ENCODE data around the gene AFF3.

Gene AFF3

DNA sequence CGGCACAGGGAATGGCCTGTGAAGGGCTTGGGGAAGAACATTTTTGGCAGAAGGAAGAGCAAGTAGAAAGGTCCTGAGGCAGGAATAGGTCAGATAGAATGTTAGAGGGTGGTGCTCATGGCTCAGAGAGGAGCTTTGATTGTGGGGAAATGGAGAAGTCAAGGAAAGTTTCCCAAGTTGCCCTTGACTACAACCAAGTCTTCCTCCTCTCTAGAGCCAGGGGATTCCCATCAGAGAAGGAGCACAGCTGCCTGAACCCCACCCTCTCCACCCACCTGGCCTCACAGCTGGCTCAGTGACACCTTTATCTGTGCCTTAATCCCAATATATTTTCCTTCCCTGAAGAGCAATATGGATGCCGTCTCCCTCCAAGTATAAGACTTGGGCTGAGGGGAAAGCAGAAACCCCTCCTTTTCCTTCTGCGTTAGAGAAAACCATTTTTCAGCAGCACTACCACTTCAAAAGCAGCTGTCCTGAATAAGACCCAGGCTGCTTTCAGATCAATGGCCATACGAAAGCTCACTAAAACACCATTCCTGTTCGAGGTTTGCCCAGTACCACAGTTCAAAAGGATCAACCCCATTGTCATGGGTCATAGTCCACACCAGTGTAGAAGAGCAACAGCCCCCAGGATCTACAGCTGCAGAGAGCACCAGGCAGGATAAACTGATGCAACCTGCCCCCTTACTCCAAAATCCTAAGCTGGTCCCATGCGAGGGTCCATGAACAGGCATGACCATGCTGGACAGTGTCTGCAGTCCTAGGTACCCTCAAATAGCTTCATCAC is 199.6 kb downstream of the AFF3 start:
- DNase-seq (ENCODE audit: low read depth): no peak
- H3K4me3 ChIP-seq (ENCODE audit: low read depth, low read length): no peak overlapping the region
- TF ChIP-seq, protein P1, sequence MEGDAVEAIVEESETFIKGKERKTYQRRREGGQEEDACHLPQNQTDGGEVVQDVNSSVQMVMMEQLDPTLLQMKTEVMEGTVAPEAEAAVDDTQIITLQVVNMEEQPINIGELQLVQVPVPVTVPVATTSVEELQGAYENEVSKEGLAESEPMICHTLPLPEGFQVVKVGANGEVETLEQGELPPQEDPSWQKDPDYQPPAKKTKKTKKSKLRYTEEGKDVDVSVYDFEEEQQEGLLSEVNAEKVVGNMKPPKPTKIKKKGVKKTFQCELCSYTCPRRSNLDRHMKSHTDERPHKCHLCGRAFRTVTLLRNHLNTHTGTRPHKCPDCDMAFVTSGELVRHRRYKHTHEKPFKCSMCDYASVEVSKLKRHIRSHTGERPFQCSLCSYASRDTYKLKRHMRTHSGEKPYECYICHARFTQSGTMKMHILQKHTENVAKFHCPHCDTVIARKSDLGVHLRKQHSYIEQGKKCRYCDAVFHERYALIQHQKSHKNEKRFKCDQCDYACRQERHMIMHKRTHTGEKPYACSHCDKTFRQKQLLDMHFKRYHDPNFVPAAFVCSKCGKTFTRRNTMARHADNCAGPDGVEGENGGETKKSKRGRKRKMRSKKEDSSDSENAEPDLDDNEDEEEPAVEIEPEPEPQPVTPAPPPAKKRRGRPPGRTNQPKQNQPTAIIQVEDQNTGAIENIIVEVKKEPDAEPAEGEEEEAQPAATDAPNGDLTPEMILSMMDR (conservative IDR thresholded peaks at IDR 0.05; ENCODE audit: low read depth, low read length): no peak

DNA sequence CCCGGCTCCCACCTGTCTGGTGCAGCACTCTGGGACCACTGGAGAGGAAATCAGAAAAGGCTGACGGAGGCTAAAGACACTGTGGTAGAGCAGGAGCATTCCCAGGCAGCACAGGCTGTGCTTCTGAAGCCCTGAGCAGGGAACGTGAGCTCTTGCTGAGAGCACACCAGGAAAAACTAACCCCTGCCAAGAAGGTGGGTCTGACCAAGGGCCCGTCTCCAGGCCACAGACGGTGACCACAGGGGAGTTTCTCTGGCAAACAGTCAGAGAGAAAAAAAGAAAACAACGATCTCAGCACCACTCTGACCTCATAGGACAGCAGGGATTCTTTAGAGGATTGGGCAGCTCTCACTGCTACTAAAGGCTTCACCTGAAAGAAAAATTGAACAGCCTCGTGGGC is 201.4 kb downstream of the AFF3 start:
- no peak overlapping the region for H3K4me3 ChIP-seq (ENCODE audit: low read depth, low read length)
- peak; percentile 88 for DNase-seq (ENCODE audit: low read depth)
- TF ChIP-seq, protein P1 (conservative IDR thresholded peaks at IDR 0.05; ENCODE audit: low read depth, low read length): no peak

DNA sequence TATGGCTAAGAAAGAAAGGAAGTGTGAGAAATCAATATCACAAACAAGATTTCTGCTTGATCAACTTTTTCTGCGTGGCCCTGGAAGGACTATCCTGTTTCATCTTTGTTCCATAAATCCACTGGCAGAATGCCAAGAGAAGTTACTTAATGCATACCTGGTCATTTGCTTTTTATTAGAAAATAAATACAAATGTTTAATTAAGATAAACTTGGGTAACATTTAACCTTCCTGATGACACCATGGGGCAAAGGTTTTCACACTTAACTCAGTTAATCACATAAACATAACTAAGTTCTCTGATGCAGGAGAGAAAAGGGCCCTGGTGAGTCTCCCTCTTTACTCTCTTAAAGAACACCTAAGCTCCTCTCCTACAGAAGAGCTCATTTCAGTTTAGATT is 203.3 kb downstream of the AFF3 start:
- TF ChIP-seq, protein P1 (conservative IDR thresholded peaks at IDR 0.05; ENCODE audit: low read depth, low read length): no peak

DNA sequence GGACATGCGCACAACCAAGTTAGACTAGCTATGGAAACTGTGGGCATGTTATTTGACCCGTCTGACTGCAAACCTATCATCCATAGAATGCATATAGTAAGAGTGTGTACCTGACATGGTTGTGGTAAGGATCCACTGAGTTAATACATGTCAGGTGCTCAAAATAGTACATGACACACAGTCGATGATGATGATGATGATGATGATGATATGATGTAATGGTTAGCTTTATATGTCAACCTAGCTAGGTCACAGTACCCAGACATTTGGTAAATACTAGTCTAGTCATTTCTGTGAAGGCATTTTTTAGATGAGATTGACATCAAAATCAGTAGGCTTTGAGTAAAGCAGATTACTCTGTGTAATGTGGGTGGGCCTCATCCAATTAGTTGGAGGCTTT is 204.1 kb downstream of the AFF3 start:
- TF ChIP-seq, protein P1 (conservative IDR thresholded peaks at IDR 0.05; ENCODE audit: low read depth, low read length): no peak
- no peak for DNase-seq (ENCODE audit: low read depth)
- H3K4me3 ChIP-seq (ENCODE audit: low read depth, low read length): no peak overlapping the region

More for the DNA sequence above, 203.3 kb downstream of the AFF3 start:
- no peak for DNase-seq (ENCODE audit: low read depth)
- H3K4me3 ChIP-seq (ENCODE audit: low read depth, low read length): no peak overlapping the region

GRCh38 chr2:99936065-99936464 is 206.3 kb downstream of the AFF3 start:
- H3K4me3 ChIP-seq (ENCODE audit: low read depth, low read length): no peak overlapping the region
- DNase-seq (ENCODE audit: low read depth): no peak
- TF ChIP-seq, protein P1 (conservative IDR thresholded peaks at IDR 0.05; ENCODE audit: low read depth, low read length): no peak

- TF ChIP-seq, protein P1 (conservative IDR thresholded peaks at IDR 0.05; ENCODE audit: low read depth, low read length): no peak
- no peak for DNase-seq (ENCODE audit: low read depth)
- H3K4me3 ChIP-seq (ENCODE audit: low read depth, low read length): no peak overlapping the region
These were observed 206.7 kb downstream of the AFF3 start for GRCh38 chr2:99935662-99936061.

All from choroid plexus epithelial cell (primary cell).